H1 (cell line): ENCODE measurements around the gene FPR2. TPM values are rescaled to one million over a fixed set of nuclear protein-coding genes. Genes with fewer than 3 reads are reported as not detected.

ENCODE experiments used
- BRCA1 ChIP-seq: IDR thresholded peaks from 2 replicates; pipeline ENCODE4 v1.6.1; 2012; ENCODE audit warnings: low read depth, low read length, improper control_type of control experiment
- CEBPB ChIP-seq: IDR thresholded peaks from 2 replicates; pipeline ENCODE4 v1.6.1; 2012; ENCODE audit warnings: low read depth, low read length
- CTCF ChIP-seq, 3 experiments: IDR thresholded peaks; 1 replicate in 2 of 3; 2 replicates in 1 of 3; pipeline versions ENCODE4 v1.5.1 to v1.6.1; 2011; ENCODE audit warnings: low read length in 3 of 3, mild to moderate bottlenecking in 3 of 3, inconsistent platforms in 2 of 3, low read depth in 1 of 3, moderate library complexity in 1 of 3; ENCODE audit not compliant: insufficient read depth in 1 of 3; ENCODE audit errors: control extremely low read depth in 1 of 3
- EP300 ChIP-seq, 2 experiments: IDR thresholded peaks; 1 replicate in 1 of 2; 2 replicates in 1 of 2; pipeline ENCODE4 v1.6.1; 2011 to 2012; ENCODE audit warnings: low read depth in 2 of 2, low read length in 2 of 2, mild to moderate bottlenecking in 2 of 2, borderline replicate concordance in 1 of 2, inconsistent platforms in 1 of 2, moderate library complexity in 1 of 2
- FOSL1 ChIP-seq: IDR thresholded peaks from 2 replicates; pipeline ENCODE4 v1.6.1; 2011; ENCODE audit warnings: mild to moderate bottlenecking, low read depth, low read length, moderate library complexity; ENCODE audit not compliant: insufficient read depth
- GABPA ChIP-seq: IDR thresholded peaks from 2 replicates; pipeline ENCODE4 v1.6.1; 2011; ENCODE audit warnings: mild to moderate bottlenecking, low read length, moderate library complexity, borderline replicate concordance; ENCODE audit not compliant: insufficient read depth
- GTF2F1 ChIP-seq: IDR thresholded peaks from 2 replicates; pipeline ENCODE4 v1.6.1; 2012; ENCODE audit warnings: low read depth, low read length, improper control_type of control experiment, borderline replicate concordance
- KDM1A ChIP-seq: fragments of 200-600, 300-600 bp; sonication (generic); IDR thresholded peaks from 2 replicates; pipeline ENCODE4 v1.7.1; 2016; ENCODE audit warnings: mild to moderate bottlenecking, low read length, borderline replicate concordance
- KDM5A ChIP-seq: fragments of 200-600 bp; IDR thresholded peaks from 2 replicates; pipeline ENCODE4 v1.7.1; 2012; ENCODE audit warnings: mild to moderate bottlenecking, low read length, inconsistent platforms, mixed read lengths
- NRF1 ChIP-seq: IDR thresholded peaks from 2 replicates; pipeline ENCODE4 v1.6.1; 2011; ENCODE audit warnings: mild to moderate bottlenecking, low read depth, low read length, improper control_type of control experiment
- RAD21 ChIP-seq, 2 experiments: IDR thresholded peaks in 1 of 2; conservative IDR thresholded peaks in 1 of 2; 2 replicates each; pipeline ENCODE4 v1.6.1; 2011; ENCODE audit warnings: low read depth in 2 of 2, low read length in 2 of 2, improper control_type of control experiment in 1 of 2, inconsistent platforms in 1 of 2, mild to moderate bottlenecking in 1 of 2, moderate library complexity in 1 of 2
- RBBP5 ChIP-seq: IDR thresholded peaks from 2 replicates; pipeline ENCODE4 v1.7.1; 2012; ENCODE audit warnings: low read depth, mild to moderate bottlenecking, inconsistent platforms, low read length, moderate library complexity, borderline replicate concordance
- RXRA ChIP-seq: IDR thresholded peaks from 2 replicates; pipeline ENCODE4 v1.6.1; 2011; ENCODE audit warnings: low read depth, mild to moderate bottlenecking, low read length, moderate library complexity; ENCODE audit not compliant: insufficient read depth
- SIRT6 ChIP-seq: IDR thresholded peaks from one replicate; pipeline ENCODE4 v1.7.1; 2012; ENCODE audit warnings: low read length, inconsistent platforms
- SP2 ChIP-seq: IDR thresholded peaks from 2 replicates; pipeline ENCODE4 v1.6.1; 2012; ENCODE audit warnings: mild to moderate bottlenecking, low read length, inconsistent platforms
- SP4 ChIP-seq: IDR thresholded peaks from 2 replicates; pipeline ENCODE4 v1.6.1; 2012; ENCODE audit warnings: low read length, inconsistent platforms
- TAF7 ChIP-seq: optimal IDR thresholded peaks from 2 replicates; pipeline ENCODE3; 2011; ENCODE audit warnings: low read depth, mild to moderate bottlenecking, inconsistent platforms, low read length, moderate library complexity, borderline replicate concordance
- TEAD4 ChIP-seq: IDR thresholded peaks from 2 replicates; pipeline ENCODE4 v1.6.1; 2012; ENCODE audit warnings: low read depth, low read length, inconsistent platforms, mixed read lengths
- polyA plus RNA-seq, 7 experiments: library from polyadenylated mRNA; depleted of rRNA in 3 of 7; stranded (reverse) in 5 of 7; unstranded in 2 of 7; fragments of >200 nt in 5 of 7; fragments of 200-250 nt in 2 of 7; gene quantifications; 1 replicate in 5 of 7; 2 replicates in 1 of 7; 4 replicates in 1 of 7; pipeline versions ENCODE4 v1.2.1 to v1.2.3, GENCODE V29; 2011 to 2013; ENCODE audit warnings: missing spikeins in 2 of 7, mixed read lengths in 2 of 7
- total RNA-seq: library from RNA; stranded (reverse); fragmentation: NEBNext Ultra II Directional; extraction: Animal tissue kit (Norgen Biotek cat#: 25700); gene quantifications from 2 replicates; pipeline ENCODE4 v1.2.1, GENCODE V29; 2021

The FPR2 gene
- total and polyA plus RNA-seq, 2 of the 8 experiments (the other 6 are each of a cell fraction or from before 2014, with no cell fraction given): 0.17 TPM; not detected in 1

- TF ChIP-seq FOSL1: no peak
- no peak for TF ChIP-seq SP4
- TF ChIP-seq CTCF (IDR thresholded peaks at IDR 0.05; ENCODE audit: control extremely low read depth in 1 of 3, insufficient read depth in 1 of 3, low read depth in 1 of 3, low read length in 3 of 3): 0 out of 4 replicates have a peak, but pooled peaks of 1 of the 3 experiments have one; percentile 2
- TF ChIP-seq SIRT6: no peak
- TF ChIP-seq RBBP5: no peak
- TF ChIP-seq RXRA: no peak
- no peak for TF ChIP-seq GTF2F1
- no peak; the same call in 1 of the 2 replicates for TF ChIP-seq KDM1A
- no peak for TF ChIP-seq EP300 (IDR thresholded peaks at IDR 0.05; ENCODE audit: borderline replicate concordance in 1 of 2, low read depth in 2 of 2, low read length in 2 of 2)
- TF ChIP-seq TAF7: no peak
- TF ChIP-seq TEAD4: no peak; the same call in 1 of the 2 replicates
- TF ChIP-seq RAD21 (IDR thresholded peaks at IDR 0.05 in 1 of 2, conservative IDR thresholded peaks at IDR 0.05 in 1 of 2; ENCODE audit: low read depth in 2 of 2, low read length in 2 of 2): no peak
- no peak for TF ChIP-seq NRF1
- no peak for TF ChIP-seq CEBPB
- no peak for TF ChIP-seq BRCA1
- TF ChIP-seq SP2: no peak
- no peak for TF ChIP-seq GABPA
- TF ChIP-seq KDM5A: no peak
Measured at GRCh38 chr19:51719251-51719988, 41.6 kb upstream of the FPR2 start (continued).
